HG03457 (cell line): ENCODE measurements around the gene APBB1.

ENCODE experiments used
- ATAC-seq: cut with Tn5 transposase; IDR thresholded peaks from one replicate; pipeline ENCODE4 v1.9.1; 2021; ENCODE audit warnings: moderate number of reproducible peaks; ENCODE audit not compliant: unreplicated experiment

The APBB1 gene

DNA sequence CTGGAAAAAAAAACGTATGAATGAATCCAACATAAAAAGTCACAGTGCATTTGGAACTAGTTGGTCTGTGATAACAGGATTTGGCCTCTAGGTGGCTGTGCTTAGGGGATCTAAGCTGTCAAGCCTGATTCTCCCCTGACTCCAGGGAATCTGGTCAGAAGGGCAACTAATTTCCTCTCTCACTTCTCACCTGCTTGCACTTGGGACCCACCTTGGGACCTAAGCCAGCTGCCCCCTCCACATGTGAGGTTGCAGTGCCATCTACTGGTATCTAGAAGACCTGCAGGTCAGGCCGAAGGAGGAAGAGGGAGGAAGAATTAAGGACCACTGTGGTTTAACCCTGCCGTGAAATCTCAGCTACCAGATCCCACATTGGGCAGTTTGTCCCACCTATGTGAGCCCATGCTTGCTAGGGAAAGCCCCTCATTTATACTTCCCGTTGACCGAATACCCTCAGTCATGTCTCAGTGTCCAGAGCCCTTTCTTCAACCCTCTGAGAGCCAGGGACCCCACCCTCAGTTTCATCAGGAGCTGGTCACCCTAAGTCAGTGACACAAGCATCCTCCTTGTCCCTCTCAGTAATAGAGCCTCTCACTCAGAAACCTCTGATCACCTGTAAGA lies 65.4 kb downstream of the APBB1 start:
- peak; percentile 55 for ATAC-seq

DNA sequence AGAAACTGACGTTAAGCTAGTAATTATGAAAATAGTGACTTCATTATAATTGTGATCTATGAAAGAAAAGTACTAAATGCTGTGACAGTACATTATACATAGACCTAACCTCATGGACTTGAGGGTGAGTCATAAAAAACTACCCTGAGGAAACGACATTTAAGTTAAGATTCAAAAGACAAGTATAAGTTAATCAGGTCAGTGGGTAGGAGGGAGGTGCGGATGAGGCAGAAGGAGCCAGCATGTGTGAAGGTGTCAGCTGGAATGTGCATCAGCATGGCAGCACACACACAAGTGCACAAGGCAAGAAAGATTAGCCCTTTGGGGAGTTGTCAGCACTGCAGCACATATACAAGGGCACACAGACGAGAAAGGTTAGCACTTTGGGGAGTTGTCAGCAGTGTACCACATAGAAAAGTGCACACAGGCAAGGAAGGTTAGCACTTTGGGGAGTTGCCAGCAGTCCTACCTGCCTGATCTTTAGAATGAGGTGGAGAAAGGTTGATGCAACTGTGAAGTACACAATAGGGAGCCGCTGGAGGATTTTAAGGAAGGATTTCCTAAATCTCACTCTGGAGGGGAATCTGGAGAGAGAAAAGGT lies 67.0 kb downstream of the APBB1 start:
- no peak for ATAC-seq

DNA sequence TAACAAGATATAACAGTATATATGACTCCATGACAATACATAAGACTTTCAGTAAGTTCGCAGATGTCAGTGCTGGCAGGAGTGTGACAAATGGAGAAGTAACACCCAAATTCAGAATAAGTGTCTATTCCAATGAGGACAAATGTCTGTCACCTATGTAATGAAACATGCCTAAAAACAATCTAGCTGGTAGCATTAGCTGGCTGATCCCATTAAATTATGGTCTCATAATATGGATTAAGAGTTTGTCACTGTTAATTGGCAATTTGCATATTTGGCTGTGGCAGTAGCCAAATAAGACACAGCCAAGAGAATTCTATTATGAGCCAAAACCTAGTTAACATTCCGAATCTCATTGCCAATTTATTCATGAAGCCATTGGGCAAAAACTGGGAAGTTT lies 68.4 kb downstream of the APBB1 start:
- no peak for ATAC-seq

DNA sequence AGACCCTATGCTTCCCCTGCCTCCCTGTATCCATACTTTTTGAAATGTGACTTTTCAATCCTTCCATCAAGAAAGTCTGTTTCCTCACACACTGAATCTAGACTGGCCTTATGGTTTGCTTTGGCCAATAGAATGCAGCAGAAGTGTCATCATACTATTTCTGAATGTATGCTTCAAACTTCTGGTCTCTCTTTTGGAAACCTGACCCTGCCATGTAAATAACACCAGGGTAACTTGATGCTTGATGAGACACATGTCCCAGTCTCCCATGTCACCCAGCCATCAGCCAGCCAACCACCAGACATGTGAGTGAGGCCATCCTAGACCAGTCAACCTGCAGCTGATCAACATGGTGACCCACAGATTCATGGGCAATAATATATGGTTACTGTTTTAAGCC lies 68.9 kb downstream of the APBB1 start:
- no peak for ATAC-seq

DNA sequence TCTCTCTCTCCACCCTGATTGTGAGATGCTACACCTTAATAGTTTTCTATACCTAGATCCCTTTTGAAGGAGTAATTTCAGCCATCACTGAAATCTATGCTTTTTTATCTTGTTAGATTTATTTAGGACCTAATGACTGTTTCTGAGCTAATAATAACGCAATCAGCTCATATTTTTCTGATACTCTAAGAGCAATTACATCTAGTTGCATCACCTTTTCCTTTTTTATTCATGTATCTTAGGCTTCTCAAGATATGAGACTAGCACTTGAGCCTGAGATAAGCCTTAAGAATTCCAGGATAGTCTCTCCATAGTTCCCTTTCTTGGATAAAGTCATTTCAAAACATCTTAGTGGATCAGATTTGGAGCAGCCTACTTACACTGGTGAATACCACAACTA lies 73.5 kb downstream of the APBB1 start:
- no peak for ATAC-seq
